A549 (cell line): ENCODE results near the gene PDLIM1. TPM values are rescaled to one million over a fixed set of nuclear protein-coding genes. Genes with fewer than 3 reads are reported as not detected.

Source experiments
- ATAC-seq, 2 experiments: fragments of 200-7000 bp in 1 of 2; fragments of >200 bp in 1 of 2; cut with Nextera tagmentation in 1 of 2; cut with Tn5 transposase in 1 of 2; 3 replicates each; pipeline versions ENCODE4 v1.8.0 to v1.9.1; 2018 to 2020; ENCODE audit warnings: mild to moderate bottlenecking in 1 of 2, moderate library complexity in 1 of 2
- CTCF ChIA-PET: fragments of 300-600 bp; sonication (Branson Sonifier 250); formaldehyde crosslinking; extraction: SDS; loops from one replicate; lab custom pipeline; 2021; ENCODE audit warnings: antibody characterized with exemption, inconsistent platforms; lab: Yijun Ruan, JAX
- POLR2A ChIA-PET: fragments of 350-600 bp; formaldehyde crosslinking; extraction: SDS; loops from one replicate; lab custom pipeline; 2021; ENCODE audit warnings: antibody characterized with exemption, inconsistent platforms; lab: Yijun Ruan, JAX
- DNase-seq, 2 experiments: peaks; one replicate each; pipeline versions ENCODE4 v3.0.0 to v3.0.0-alpha.2; 2011 to 2016; ENCODE audit warnings: low read depth in 1 of 2, low spot score in 1 of 2
- FAIRE-seq: peaks from 2 replicates; lab custom pipeline; 2011; peaks lifted over from hg19 to GRCh38; lab: Jason Lieb, UNC
- H3K27ac ChIP-seq, 2 experiments: fragments of >200 bp; sonication (Bioruptor Twin); formaldehyde crosslinking; 3 replicates each; pipeline ENCODE4 v1.5.1; 2016 to 2017
- H3K4me1 ChIP-seq: fragments of >200 bp; sonication (Bioruptor Twin); formaldehyde crosslinking; 3 replicates; pipeline ENCODE4 v1.6.1; 2016
- H3K4me2 ChIP-seq: fragments of >200 bp; sonication (Bioruptor Twin); formaldehyde crosslinking; 3 replicates; pipeline ENCODE4 v1.6.1; 2016
- H3K4me3 ChIP-seq: fragments of >200 bp; sonication (Bioruptor Twin); formaldehyde crosslinking; 3 replicates; pipeline ENCODE4 v1.5.1; 2016
- H3K9me3 ChIP-seq: fragments of >200 bp; sonication (Bioruptor Twin); formaldehyde crosslinking; 3 replicates; pipeline ENCODE4 v1.6.1; 2016
- BHLHE40 ChIP-seq: IDR thresholded peaks from 2 replicates; pipeline ENCODE4 v1.6.1; 2012; ENCODE audit warnings: low read depth, low read length, inconsistent platforms
- CHD4 ChIP-seq: fragments of 200-600 bp; sonication (generic); IDR thresholded peaks from 2 replicates; pipeline ENCODE4 v1.6.1; 2016; ENCODE audit warnings: antibody characterized with exemption, mild to moderate bottlenecking, borderline replicate concordance
- ESRRA ChIP-seq: fragments of 150-350 bp; IDR thresholded peaks from 2 replicates; pipeline ENCODE4 v1.6.1; 2014; ENCODE audit warnings: mild to moderate bottlenecking, low read length, borderline replicate concordance
- HOXB5 ChIP-seq: fragments of 250-450 bp; sonication (Bioruptor Pico); IDR thresholded peaks from 2 replicates; pipeline ENCODE4 v1.5.0; 2020; ENCODE audit warnings: mild to moderate bottlenecking, moderate library complexity
- JUN ChIP-seq, 2 experiments: fragments of >200 bp; sonication (Bioruptor Twin); formaldehyde crosslinking; IDR thresholded peaks; 2 replicates in 1 of 2; 3 replicates in 1 of 2; pipeline ENCODE4 v1.6.1; 2016 to 2017
- JUNB ChIP-seq: fragments of >200 bp; sonication (Bioruptor Twin); formaldehyde crosslinking; IDR thresholded peaks from 2 replicates; pipeline ENCODE4 v1.6.1; 2016
- KDM1A ChIP-seq: fragments of 200-600 bp; sonication (generic); IDR thresholded peaks from 2 replicates; pipeline ENCODE4 v1.6.1; 2016; ENCODE audit warnings: low read depth, mild to moderate bottlenecking
- KDM5A ChIP-seq: fragments of 200-600 bp; sonication (generic); IDR thresholded peaks from 2 replicates; pipeline ENCODE4 v1.6.1; 2016; ENCODE audit warnings: antibody characterized with exemption, mild to moderate bottlenecking
- NPAS2 ChIP-seq: fragments of 250-450 bp; sonication (Bioruptor Pico); IDR thresholded peaks from 2 replicates; pipeline ENCODE4 v1.8.0; 2022; ENCODE audit warnings: mild to moderate bottlenecking, moderate library complexity, borderline replicate concordance
- PHF8 ChIP-seq: fragments of 200-600 bp; sonication (generic); IDR thresholded peaks from 2 replicates; pipeline ENCODE4 v1.6.1; 2016; ENCODE audit warnings: low read depth, mild to moderate bottlenecking, antibody characterized with exemption, moderate library complexity, borderline replicate concordance
- POLR2AphosphoS2 ChIP-seq: conservative IDR thresholded peaks from 2 replicates; pipeline ENCODE4 v1.6.1; 2012; ENCODE audit warnings: low read length, improper control_type of control experiment, inconsistent platforms
- RARB ChIP-seq: fragments of 250-450 bp; sonication (Bioruptor Pico); IDR thresholded peaks from 2 replicates; pipeline ENCODE4 v1.8.0; 2021; ENCODE audit warnings: mild to moderate bottlenecking, moderate library complexity
- RNF2 ChIP-seq: fragments of 200-600 bp; sonication (generic); IDR thresholded peaks from 2 replicates; pipeline ENCODE4 v1.6.1; 2016; ENCODE audit warnings: low read depth, mild to moderate bottlenecking, antibody characterized with exemption, moderate library complexity, borderline replicate concordance
- WGBS: methylation state at CpG from one replicate; pipeline ENCODE4 v1.1.6; 2017; ENCODE audit errors: missing lambda C conversion rate; 5-methylcytosine and 5-hydroxymethylcytosine counted together
- polyA plus RNA-seq, 4 experiments: library from polyadenylated mRNA; depleted of rRNA in 3 of 4; stranded (reverse); fragments of >200 nt; fragmentation: RNase III in 1 of 4; extraction: RNeasy Plus Mini Kit Qiagen cat#74134 plus additional on column Dnase treatment in 1 of 4; gene quantifications; 2 replicates in 3 of 4; 3 replicates in 1 of 4; pipeline ENCODE4 v1.2.3, GENCODE V29; 2011 to 2017
- TF ChIP-seq, protein P1 (sequence below): fragments of 250-450 bp; sonication (Bioruptor Pico); IDR thresholded peaks from 2 replicates; pipeline ENCODE4 v1.5.0; 2021; ENCODE audit warnings: mild to moderate bottlenecking, moderate library complexity, borderline replicate concordance
- TF ChIP-seq, protein P2 (sequence below): IDR thresholded peaks from 2 replicates; pipeline ENCODE4 v1.6.1; 2012
- TF ChIP-seq, protein P3 (sequence below): fragments of 200-600 bp; sonication (generic); IDR thresholded peaks from 2 replicates; pipeline ENCODE4 v1.6.1; 2016; ENCODE audit warnings: antibody characterized with exemption, mild to moderate bottlenecking, moderate library complexity

The PDLIM1 gene
- polyA plus RNA-seq, 2 of the 4 experiments (the other 2 are of a cell fraction), result 92.5 to 128 TPM

DNA sequence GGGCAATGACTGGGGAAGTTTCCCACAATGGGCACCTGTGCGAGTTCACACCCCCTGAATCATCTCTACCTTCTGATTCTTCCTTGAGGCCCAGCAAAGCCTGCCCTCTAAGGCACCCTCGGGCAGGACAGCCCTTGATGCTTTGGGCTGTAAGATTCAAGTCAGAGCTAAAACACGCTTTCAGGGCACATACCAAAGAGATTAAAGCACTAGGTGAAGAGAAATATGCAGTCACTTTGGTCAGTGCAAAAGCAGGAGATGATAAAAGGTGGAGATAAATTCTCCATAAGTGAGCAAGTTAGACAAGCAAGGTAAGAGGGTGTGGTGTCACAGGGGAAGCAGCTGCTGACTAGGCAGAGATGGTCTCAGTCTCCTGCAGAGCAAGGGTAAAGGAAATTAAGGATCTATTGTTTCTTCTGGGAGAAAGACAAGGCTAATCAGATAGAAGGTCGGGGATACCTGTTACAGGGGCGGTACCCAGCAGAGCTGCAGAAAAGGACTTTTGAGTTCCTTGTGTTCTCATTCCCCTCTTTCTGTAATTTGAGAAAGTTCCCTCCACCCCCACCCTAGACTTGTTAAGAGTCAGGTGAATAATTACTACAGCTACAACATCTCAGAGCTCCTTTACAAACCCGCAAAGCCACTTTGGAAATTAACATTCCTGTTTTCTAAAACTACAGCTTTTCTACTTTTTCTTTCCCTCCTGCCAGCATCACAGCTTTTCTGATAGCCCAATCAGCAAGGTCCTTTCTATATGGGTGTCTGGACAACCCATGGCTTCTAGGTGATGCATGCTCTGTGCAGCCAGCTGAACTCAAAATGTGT, 26.4 kb downstream of the PDLIM1 start:
- Histone ChIP-seq H3K4me2 (peak overlapping the region; percentile 7; the same call in 1 of the 3 replicates), H3K9me3 (no peaks in the 10 kb centered on the region), H3K27ac (peak overlapping the region; percentile 19 to 90; a peak in 4 of 6 replicates), H3K4me3 (no peak overlapping the region), H3K4me1 (peaks cover 86% of the 10 kb centered on the region)
- no peak for TF ChIP-seq PHF8
- no peak for TF ChIP-seq CHD4
- no peak for TF ChIP-seq POLR2AphosphoS2
- TF ChIP-seq, protein P1, sequence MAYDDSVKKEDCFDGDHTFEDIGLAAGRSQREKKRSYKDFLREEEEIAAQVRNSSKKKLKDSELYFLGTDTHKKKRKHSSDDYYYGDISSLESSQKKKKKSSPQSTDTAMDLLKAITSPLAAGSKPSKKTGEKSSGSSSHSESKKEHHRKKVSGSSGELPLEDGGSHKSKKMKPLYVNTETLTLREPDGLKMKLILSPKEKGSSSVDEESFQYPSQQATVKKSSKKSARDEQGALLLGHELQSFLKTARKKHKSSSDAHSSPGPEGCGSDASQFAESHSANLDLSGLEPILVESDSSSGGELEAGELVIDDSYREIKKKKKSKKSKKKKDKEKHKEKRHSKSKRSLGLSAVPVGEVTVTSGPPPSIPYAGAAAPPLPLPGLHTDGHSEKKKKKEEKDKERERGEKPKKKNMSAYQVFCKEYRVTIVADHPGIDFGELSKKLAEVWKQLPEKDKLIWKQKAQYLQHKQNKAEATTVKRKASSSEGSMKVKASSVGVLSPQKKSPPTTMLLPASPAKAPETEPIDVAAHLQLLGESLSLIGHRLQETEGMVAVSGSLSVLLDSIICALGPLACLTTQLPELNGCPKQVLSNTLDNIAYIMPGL, result no peak
- no peak for TF ChIP-seq NPAS2 (CRISPR knock-in tag)
- ChIA-PET POLR2A (interaction anchor here (1.3 kb wide), 1 partner anchor 14 kb away, joined by 4 read pairs; no protein-coding TSS in a partner anchor), CTCF (interaction anchor here (0.6 to 2.9 kb wide), 12 partner anchors 14 to 100 kb away, joined by 3 to 15 read pairs (median 4); no protein-coding TSS in a partner anchor)
- 66% methylated on average over 5 of the region's 6 CpGs for WGBS
- FAIRE-seq, result no peak
- DNase-seq, result no peak
- no peak for ATAC-seq

DNA sequence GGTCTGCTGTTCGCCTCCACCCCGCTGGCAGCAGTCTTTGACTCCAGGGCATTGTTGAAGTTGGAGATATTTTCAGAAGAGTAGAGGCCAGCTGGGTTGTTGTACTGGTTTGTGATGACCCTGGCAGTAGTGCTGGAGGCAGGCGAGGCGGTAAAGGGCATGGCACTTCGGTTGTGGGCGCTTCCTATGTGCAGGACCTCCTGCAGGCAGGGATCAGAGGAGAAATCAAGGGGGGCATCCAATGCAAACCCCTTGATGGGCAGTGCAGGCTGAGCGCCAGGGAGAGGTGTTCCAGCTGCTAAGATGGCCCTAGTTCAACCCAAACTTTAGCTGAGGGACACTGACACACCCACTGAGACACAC, 27.0 kb downstream of the PDLIM1 start:
- peaks cover 82% of the 10 kb centered on the region for H3K4me1 ChIP-seq
- ATAC-seq (no peak), FAIRE-seq (no peak), DNase-seq (no peak)
- no peak overlapping the region for H3K4me3 ChIP-seq
- H3K9me3 ChIP-seq, result no peaks in the 10 kb centered on the region
- ChIA-PET CTCF (interaction anchor here (1.0 to 2.9 kb wide), 5 partner anchors 18 to 99 kb away, joined by 3 to 15 read pairs (median 5); no protein-coding TSS in a partner anchor), POLR2A (interaction anchor here (1.3 kb wide), 1 partner anchor 14 kb away, joined by 4 read pairs; no protein-coding TSS in a partner anchor)
- 82% methylated on average over 7 of the region's 7 CpGs for WGBS
- TF ChIP-seq JUNB (no peak), HOXB5 (CRISPR knock-in tag) (no peak), KDM1A (no peak), POLR2AphosphoS2 (no peak), BHLHE40 (no peak)
- TF ChIP-seq, protein P2, sequence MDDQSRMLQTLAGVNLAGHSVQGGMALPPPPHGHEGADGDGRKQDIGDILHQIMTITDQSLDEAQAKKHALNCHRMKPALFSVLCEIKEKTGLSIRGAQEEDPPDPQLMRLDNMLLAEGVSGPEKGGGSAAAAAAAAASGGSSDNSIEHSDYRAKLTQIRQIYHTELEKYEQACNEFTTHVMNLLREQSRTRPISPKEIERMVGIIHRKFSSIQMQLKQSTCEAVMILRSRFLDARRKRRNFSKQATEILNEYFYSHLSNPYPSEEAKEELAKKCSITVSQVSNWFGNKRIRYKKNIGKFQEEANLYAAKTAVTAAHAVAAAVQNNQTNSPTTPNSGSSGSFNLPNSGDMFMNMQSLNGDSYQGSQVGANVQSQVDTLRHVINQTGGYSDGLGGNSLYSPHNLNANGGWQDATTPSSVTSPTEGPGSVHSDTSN, result no peak
- H3K4me2 ChIP-seq, result no peak overlapping the region
- peak overlapping the region in 1 of 2 experiments; percentile 90; a peak in 4 of 6 replicates for H3K27ac ChIP-seq

DNA sequence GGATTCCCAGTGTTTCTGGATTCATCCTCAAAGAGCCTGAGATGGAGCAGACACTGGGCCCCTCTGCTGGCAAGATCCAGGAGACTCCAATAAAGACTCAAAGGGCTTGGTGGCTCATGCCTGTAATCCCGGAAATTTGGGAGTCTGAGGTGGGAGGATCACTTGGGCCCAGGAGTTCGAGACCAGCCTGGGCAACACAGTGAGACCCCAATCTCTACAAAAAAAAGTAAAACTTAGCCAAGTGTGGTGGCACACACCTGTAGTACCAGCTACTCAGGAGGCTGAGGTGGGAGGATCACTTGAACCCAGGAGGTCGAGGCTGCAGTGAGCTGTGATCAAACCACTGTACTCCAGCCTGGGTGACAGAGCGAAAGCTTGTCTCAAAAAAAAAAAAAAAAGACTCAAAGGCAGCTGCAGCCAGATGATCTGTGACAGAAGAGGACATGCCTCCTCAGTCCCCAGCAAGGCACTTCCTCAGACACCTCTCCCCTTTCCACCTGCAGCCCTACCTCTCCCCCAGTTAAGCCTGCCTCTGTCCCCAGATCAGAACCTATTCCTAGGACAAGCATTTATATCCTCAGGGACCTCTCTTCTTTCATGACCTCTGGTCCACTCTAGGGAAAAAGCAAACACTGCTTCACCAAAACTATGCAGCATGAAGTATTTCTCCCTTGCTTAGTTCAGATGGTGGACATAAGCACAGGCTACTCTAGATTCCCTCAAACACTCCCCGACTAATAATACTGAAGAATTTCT, 27.9 kb downstream of the PDLIM1 start:
- Histone ChIP-seq H3K4me2 (no peak overlapping the region), H3K9me3 (no peaks in the 10 kb centered on the region), H3K4me3 (no peak overlapping the region), H3K4me1 (peaks cover 73% of the 10 kb centered on the region), H3K27ac (peak overlapping the region in 1 of 2 experiments; percentile 90; a peak in 4 of 6 replicates)
- POLR2A ChIA-PET, result no interaction called here
- 74% methylated on average over 5 of the region's 5 CpGs for WGBS
- TF ChIP-seq KDM5A (no peak), ESRRA (no peak), RARB (no peak), POLR2AphosphoS2 (no peak), JUN (IDR thresholded peaks at IDR 0.05) (no peak), RNF2 (no peak)
- TF ChIP-seq, protein P3, sequence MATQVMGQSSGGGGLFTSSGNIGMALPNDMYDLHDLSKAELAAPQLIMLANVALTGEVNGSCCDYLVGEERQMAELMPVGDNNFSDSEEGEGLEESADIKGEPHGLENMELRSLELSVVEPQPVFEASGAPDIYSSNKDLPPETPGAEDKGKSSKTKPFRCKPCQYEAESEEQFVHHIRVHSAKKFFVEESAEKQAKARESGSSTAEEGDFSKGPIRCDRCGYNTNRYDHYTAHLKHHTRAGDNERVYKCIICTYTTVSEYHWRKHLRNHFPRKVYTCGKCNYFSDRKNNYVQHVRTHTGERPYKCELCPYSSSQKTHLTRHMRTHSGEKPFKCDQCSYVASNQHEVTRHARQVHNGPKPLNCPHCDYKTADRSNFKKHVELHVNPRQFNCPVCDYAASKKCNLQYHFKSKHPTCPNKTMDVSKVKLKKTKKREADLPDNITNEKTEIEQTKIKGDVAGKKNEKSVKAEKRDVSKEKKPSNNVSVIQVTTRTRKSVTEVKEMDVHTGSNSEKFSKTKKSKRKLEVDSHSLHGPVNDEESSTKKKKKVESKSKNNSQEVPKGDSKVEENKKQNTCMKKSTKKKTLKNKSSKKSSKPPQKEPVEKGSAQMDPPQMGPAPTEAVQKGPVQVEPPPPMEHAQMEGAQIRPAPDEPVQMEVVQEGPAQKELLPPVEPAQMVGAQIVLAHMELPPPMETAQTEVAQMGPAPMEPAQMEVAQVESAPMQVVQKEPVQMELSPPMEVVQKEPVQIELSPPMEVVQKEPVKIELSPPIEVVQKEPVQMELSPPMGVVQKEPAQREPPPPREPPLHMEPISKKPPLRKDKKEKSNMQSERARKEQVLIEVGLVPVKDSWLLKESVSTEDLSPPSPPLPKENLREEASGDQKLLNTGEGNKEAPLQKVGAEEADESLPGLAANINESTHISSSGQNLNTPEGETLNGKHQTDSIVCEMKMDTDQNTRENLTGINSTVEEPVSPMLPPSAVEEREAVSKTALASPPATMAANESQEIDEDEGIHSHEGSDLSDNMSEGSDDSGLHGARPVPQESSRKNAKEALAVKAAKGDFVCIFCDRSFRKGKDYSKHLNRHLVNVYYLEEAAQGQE, result no peak
- CTCF ChIA-PET, result interaction anchor here (1.0 to 4.6 kb wide), 3 partner anchors 16 to 57 kb away, joined by 3 to 30 read pairs (median 3); no protein-coding TSS in a partner anchor
- FAIRE-seq, result no peak
- ATAC-seq, result no peak
- no peak for DNase-seq
